NCI-H748 (cell line): ENCODE results near the gene AKT1.
"Not testable (repeated sequence)": the region's sequence is repeated elsewhere in the genome, so short reads cannot be mapped to it uniquely, and the experiment has no call there.

Experiments used
- DNase-seq: peaks from one replicate; lab custom pipeline; 2025; ENCODE audit not compliant: unreplicated experiment; lab: John Stamatoyannopoulos, UW

Gene AKT1

DNA sequence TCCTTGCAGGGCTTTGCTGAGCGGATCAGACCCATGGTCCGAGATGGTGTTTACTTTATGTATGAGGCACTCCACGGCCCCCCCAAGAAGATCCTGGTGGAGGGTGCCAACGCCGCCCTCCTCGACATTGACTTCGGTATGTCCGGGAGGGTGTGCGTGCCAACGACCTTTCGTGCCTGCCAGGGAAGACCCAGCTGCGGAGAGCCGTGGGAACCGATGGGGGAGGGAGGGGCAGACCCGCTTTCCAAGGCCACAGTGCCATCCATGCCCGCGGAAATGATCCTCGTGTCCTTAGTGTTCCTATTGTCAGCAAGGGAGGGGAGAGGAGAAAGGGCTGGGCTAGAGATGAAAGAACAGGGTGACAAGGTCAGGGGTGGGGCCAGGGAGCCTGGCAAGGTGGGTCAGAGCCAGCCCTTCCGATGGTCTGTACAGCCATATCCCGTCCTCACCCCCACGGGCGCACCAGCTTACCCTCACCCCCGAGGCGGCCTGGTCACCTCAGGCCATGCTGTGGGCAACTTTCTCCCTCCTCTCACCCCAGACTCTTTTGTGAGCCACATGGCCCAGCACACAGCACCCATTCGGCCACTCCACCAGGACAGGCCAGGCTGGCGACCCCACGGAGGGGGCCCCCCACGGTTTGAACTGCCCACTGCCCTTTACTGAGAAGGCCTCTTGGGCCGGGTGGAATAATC is 54.3 kb downstream of the AKT1 start:
- no peak for DNase-seq

DNA sequence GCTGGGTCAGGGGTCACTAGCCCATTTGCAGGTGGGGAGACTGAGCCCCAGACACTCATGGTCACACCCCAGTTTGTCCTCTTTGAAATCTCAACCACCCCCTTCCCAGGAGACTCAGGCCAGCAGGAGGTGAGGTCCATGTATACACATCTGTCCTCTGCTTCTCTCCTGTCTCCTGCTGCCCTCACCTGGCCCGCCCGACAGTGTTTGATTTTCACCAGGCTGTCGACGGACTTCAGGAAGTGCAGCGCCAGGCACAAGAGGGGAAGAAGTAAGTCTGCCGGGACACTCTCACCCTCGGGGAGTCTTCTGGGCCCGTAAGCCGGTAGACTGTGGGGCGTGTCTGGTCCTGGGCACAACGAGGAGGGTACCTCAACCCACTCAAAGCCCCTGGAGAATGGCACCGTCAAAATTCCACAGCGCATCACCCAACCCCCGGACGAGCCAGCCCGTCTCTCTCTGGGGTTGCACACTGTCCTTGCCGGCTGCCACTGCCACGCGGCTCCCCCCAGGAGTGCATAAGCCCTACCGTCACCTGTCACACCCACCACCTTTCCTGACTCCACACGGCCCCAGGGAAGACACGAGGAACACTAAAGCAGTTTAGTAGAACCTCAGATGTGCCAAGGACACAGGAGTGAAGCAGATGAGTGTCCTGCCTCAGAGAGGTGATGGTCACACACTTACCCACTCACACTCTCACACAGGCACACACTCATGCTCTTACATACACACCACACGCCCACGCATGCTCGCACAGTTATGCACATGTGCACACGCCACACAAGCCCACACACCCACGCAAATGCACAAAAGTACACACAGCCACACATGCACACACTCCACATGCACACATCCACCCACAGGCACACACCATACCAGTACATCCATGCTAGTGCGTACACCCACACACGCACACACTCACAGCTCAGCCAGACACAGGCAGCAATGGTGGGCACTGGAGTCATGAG is 55.7 kb downstream of the AKT1 start:
- DNase-seq = no peak

DNA sequence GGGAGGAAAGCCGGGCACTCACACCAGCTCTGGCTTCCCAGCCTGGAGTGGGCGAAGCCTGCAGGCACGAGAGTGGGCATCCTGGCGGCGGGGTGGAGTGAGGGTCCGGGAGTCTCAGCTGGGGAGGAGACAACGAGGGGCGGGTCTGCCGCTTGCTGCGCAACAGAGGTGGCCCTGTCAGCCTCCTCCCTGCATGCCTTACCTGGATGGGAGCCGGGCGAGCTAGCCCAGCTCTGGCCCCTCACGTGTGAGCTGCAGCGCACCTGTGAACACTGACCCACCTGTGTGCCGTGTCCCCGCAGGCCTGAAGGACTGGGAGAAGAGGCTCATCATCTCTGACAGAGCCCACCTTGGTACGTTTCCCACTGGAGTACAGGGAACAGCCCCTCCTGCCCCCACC is 56.5 kb downstream of the AKT1 start:
- no peak for DNase-seq

DNA sequence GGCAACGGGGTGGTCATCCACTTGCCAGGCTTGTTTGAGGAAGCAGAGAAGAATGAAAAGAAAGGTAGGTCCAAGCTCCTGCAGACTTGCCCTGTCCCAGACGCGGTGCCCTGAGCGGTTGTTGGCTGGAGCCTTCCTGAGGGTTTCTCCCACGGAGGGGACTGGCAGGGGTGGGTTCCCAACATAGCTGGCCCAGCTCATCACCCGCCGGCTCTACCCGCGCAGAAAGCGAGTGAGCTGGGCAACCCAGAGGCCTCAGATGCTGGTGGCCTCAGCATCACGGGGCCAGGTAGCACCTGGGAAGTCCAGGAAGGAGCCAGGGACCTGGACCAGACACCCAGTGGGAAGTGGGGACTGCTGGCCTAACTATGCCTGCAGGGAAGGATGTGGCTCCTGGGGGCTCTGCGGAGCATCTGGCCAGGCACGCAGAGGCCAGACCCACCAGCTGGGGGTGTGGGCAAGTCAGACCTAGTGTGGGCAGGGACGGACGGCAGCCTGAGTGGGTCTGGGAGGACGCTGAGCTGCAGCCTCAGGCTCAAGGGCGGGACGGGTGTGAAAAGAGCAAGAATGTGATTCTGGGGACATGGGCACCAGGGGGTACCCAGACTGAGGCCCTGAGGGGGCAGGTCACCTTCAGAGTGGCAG is 57.1 kb downstream of the AKT1 start:
- DNase-seq = no peak

DNA sequence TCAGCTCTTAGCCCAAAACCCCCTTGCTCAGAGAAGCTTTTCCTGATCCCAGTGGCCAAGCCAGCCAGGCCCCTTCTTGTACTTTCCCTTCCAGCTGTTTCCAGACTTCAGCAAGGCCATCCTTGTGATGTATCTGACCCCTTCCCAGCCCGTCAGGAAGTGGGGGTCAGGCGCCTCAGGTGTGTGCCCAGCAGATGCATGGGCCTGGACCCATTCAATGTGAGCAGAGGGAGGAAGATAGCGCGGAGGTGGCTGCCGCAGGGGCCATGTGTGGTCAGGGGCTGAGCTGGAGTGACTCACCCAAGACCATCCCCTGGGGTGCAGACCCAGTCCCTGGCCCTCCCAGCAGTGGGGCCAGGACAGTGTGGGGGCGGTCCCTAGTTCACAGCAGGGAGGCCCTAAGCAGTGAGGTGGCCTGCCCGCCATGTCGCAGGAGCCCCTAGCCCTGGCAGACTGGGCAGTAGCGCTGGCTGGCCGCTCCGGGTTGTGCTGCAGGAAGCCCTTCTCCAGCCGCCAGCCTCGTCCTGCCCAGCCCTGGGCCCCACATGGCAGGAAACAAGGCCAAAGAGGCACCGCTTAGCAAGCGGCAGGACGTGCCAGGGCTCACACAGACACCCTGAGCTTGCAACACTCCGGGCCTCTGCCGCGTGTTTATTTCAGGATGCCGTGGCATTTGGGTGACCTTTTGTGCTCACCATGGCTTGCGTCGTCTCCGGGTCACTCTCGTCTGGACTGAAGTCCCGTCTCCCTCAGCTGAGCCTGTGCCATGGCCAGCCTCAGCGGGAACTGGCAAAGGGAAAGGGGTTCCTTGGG is 59.5 kb downstream of the AKT1 start:
- DNase-seq = no peak

DNA sequence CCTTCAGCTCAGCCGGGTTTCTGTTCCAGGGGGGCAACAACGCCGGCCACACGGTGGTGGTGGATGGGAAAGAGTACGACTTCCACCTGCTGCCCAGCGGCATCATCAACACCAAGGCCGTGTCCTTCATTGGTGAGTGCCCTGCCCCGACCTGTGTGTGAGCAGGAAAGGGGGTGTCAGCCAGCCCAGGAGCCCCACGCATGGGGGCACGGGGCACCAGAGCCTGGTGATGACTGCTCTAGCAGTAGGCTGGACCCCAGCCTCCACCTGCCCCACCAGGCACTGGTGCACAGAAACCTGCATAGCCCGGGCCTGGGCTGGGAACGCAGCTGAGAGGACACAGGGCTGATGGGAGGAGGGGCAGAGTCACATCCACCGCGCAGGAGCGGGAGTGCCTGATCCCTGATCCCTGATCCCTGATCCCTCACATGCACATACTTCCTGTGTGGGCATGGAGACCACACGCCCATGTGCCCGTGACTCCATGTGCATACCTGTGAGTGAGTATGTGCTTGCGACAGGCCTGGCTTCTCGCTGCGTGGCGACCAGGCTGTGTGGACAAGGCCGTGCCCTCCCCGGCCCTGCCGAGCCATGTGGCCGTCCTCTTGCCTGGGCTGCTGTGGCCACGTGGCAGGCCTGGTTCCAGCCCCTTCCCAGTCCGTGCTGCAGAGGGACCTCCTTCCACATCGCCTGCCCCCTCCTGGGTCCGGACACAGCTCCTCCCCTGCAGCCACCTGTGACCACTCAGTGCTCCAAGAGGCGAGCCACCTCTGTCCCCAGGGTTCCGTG is 60.4 kb downstream of the AKT1 start:
- DNase-seq = no peak

DNA sequence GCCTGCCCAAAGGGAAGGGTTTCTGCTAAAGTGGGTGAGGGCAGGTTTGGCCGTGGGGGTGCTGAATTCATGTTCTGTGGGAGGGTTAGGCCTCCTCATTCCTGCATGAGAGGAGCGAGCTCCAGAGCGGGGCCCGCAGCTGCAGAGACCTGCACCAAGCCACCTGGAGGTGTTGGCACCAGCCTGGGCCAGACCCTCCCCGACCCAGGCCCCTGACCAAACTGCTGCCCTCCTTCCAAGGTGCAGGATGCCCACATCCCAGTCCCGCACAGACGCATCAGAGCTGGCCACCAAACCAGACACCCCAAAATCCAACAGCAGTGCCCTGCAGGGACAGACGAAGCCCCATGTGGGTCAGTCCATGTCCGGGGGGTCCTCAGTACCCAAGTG is 61.0 kb downstream of the AKT1 start:
- no peak for DNase-seq

DNA sequence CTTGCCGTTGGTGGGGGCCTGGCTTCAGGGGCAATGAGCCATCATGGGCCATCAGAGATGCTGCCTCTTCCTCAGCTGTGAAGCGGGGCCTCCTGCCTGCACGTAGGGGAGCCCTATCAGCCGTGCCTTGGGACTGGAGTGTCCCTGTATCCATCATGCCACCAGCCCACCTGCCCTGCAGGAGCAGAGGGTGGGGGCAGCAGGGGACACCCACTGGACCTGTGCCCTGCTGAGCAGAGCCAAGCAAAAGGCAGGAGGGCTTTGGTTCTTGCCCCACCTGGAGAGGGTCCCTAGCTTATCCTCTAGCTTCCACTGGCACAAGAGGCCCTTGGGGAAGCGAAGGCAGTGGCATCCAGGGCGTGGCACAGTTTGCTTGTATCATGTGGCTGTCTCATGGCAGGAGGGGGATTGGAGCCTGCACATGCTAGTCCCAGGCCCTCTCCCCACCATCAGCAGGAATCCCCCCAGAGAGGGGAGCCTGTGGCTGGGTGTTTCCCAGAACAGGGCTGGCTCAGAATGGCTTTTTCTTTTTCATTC is 61.4 kb downstream of the AKT1 start:
- DNase-seq = no peak

DNA sequence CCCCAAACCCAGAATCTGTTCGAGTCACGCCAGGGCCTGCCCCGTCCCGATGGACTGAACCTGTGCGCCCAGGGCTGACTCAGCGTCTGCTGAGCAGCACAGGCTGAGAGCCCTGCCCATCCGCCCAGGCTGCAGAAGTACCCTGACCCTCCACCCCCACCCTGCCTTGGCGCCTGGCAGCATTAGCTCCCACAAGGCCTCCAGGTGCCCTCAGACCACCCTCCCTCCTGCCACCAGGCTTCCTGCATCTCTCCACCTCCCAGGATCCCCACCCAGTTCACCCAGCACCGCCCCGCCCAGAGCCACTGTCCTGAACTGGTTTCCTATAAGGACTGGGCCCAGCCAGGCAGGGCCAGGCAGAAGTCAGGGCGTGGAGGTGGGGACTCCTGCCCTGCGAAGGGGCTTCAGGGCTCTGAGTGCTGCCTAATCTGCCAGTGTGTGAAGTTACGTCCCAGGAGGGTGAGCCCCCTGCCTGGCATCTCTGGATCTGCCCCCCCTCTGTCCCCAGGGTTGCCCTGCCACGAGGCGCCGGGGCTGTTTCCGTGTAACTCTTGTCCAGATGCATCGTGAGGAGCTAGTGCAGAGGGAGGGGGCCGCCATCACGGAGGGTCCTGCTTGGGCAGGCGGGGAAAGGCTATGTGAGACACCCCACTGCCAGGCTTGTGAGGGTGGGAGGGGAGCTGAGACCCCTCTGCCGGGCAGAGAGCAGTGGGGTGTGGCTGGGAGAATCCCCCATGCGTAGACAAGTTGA is 62.4 kb downstream of the AKT1 start:
- DNase-seq = no peak

DNA sequence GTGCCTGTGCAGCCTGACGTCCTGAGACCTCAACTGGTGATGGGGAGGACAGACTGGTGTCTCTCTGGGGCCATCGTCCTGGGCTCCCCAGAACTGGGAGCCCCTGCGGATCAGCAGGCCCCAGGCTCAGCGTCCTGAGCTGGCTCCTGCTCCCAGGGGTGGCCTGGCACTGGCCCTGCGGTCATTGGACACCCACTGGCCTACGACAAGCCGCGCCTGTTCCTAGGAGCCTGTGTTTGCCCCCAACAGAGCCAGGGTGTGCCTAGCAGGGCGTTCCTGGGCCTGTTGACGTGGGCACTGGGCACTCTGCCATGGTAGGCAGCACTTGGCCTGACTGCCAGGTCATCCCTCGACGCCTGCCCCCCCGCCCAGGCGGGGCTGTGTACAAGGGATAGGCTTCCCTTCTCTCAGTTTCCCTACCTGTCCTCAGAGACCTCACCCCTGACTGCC is 63.2 kb downstream of the AKT1 start:
- no peak for DNase-seq

DNA sequence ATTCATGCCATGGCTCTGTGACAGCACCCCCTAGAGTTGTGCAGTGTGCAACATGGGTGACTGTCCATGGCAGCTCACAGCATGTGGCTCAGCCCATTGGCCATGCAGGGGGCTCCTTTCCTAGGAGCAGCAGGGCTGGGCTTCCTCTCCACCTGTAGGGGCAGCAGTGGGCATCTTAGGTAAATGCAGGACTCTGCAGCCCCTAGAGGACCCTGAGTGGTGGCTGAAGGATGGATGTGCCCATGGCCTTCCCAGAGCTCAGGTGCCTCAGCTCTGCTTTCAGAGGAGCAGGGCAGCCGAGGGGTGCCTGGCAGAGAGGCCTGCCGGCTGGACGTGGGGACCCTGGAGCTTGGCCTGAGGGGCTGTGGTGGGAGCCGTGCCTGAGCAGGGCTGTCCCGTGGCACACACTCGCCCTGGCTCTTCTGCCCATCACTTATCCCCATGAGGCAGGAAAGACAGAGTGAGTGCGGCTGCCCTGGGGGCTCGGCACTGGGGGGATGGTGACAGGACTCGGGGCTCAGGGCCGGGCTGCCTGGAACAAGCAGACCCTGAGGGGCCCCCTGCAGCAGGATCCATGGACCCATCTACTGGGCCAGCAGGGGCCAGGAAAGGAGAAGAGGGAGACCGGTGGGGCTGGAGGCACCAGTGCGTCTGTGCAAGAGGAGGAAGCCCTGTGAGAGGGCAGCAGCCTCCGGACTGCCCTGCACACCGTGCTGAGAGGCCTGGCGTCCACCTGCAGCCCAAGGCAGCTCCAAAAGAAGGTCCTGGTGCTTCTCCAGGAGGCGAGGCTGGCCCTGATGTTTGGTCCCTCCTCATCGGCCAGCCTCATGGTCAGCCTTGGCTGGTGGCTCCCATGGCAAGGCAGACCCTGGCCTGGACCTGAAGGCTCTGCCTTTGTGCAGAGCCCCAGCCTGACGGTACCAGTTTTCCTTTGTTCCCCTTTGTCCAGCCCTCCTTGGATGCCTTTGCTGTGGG is 63.9 kb downstream of the AKT1 start:
- peak; percentile 51 for DNase-seq

DNA sequence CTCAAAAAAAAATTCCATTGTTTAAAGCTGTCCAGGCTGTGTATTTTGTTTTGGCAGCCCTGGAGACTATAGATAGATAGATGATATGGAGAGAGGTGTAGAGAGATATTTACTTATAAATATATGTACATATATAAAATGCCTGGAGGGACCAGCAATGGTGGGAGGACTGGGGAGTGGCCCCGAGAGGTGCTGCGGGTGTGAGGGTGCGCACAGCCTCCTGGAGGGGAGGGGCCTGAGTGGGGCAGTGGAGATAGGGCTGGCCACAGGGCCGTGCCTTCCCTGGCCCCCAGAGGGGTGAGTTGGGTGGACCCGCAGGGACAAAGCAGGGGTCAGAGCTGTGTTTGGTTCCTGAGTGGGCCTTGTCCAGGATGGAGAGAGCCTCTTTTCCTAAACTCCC is 65.1 kb downstream of the AKT1 start:
- DNase-seq = no peak

DNA sequence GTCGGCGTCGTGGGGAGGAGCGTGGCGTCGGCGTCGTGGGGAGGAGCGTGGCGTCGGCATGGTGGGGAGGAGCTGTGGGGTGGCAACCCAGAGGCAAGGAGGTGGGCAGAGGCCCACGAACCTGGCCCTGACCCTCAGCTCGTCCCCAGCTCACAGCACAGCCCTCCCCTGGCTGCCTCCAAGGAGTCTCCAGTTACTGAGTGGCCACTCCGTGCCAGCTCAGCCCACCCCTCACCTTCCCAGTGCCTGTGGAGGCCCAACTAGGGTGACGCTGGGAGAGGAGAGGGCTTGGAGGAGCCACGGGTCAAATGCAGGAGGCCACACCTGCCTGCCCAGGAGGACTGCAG is 65.7 kb downstream of the AKT1 start:
- no peak for DNase-seq

DNA sequence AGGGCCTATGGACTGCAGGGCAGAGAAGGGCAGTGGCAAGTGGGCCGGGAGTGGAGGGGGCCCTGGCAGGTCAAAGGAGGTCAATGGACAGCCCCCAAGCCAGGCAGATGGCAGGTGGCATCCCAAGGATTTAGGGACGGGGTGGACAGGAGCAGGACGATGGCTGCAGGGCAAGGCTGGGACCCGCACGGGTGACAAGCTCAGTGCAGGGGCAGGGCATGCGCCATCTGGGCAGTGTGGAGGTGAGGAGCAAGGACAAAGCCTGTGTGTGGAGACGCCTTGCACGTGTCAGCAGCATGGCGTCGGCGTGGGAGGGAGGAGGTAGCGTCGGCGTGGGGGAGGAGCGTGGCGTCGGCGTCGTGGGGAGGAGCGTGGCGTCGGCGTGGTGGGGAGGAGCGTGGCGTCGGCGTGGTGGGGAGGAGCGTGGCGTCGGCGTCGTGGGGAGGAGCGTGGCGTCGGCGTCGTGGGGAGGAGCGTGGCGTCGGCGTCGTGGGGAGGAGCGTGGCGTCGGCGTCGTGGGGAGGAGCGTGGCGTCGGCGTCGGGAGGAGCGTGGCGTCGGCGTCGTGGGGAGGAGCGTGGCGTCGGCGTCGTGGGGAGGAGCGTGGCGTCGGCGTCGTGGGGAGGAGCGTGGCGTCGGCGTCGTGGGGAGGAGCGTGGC is 66.2 kb downstream of the AKT1 start:
- not testable (repeated sequence) for DNase-seq

DNA sequence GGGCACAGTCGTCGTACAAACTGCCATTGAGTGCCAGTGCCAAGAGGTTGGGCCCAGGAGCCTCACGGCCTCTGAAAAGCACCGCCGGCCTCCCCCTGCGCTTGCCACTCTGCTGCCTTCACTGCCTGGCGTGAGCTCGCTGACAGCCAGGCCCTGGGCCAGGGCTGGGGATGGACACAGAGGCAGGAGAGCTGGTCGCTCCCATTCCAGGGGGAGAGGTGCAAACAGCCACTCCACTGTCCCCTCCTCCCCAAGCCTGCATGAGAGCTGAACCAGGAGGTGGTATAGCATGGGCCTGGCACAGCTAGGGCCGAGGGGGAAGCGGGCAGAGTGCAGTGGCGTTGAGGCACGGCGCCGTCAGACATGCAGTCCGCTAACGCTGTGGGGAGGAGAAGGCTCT is 66.9 kb downstream of the AKT1 start:
- DNase-seq = no peak

DNA sequence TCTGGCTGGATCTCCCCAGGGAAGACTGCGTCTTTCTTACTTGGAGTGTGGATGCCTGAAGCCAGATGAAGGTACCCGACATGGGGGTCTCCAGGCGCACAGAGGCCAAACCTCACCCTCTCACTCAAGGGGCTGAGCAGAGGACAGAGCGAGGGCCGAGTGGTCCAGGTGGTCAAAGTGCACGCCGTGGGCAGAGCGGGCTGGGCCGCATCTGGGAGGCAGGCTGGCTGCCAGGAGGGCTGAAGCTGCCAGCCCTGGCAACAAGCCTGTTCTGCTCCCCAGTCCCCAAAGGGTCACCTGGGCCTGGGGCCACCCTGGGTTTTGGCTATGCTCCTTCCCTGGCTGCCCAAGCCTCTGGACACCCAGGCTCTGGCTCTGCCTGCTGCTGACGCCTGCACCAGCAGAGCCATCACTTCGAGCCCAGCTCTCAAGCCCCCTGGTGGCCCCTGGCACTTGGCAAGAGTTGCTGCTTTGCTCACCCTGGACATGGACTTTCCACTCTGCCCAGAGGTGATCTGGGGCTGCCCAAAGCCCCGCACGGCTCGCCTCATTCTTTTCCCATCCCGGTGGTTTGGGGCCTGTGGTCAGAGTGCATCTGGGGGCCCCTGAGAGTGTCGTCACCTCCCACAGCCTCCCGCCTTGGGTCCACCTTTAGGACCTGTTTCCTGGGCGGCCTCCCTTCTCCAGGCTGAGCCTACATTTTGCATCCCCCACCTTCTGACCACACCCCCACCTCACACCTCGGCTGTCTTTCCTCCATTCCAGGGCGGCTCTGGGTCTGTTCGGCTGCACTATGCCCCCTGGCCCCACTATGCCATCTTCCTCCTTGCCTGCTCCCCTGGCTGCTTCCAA is 68.7 kb downstream of the AKT1 start:
- DNase-seq = no peak
